Gastroesophageal sphincter (tissue), 3 donors: ENCODE results near the gene EFHC1.

Experiments used
- EP300 ChIP-seq: sonication (generic); formaldehyde crosslinking; IDR thresholded peaks from one replicate; pipeline ENCODE4 v1.6.1; 2017; ENCODE audit warnings: antibody characterized with exemption, mild to moderate bottlenecking
- POLR2A ChIP-seq, 2 donors: fragments of 450-650 bp; IDR thresholded peaks; one replicate each; pipeline ENCODE4 v1.6.1; 2017; ENCODE audit warnings: antibody characterized with exemption in 2 of 2, mild to moderate bottlenecking in 2 of 2, moderate library complexity in 1 of 2
- TF ChIP-seq, protein P1 (sequence below), 4 experiments: fragments of 200-600 bp in 2 of 4; fragments of 450-650 bp in 2 of 4; sonication (generic) in 1 of 4; IDR thresholded peaks; one replicate each; pipeline ENCODE4 v1.5.1; 2017 to 2019; ENCODE audit warnings: antibody characterized with exemption in 4 of 4, mild to moderate bottlenecking in 2 of 4, moderate library complexity in 2 of 4

GRCh38 chr6:52566201-52566600 is 146.1 kb downstream of the EFHC1 start:
- TF ChIP-seq, protein P1, sequence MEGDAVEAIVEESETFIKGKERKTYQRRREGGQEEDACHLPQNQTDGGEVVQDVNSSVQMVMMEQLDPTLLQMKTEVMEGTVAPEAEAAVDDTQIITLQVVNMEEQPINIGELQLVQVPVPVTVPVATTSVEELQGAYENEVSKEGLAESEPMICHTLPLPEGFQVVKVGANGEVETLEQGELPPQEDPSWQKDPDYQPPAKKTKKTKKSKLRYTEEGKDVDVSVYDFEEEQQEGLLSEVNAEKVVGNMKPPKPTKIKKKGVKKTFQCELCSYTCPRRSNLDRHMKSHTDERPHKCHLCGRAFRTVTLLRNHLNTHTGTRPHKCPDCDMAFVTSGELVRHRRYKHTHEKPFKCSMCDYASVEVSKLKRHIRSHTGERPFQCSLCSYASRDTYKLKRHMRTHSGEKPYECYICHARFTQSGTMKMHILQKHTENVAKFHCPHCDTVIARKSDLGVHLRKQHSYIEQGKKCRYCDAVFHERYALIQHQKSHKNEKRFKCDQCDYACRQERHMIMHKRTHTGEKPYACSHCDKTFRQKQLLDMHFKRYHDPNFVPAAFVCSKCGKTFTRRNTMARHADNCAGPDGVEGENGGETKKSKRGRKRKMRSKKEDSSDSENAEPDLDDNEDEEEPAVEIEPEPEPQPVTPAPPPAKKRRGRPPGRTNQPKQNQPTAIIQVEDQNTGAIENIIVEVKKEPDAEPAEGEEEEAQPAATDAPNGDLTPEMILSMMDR (IDR thresholded peaks at IDR 0.05): no peak
- TF ChIP-seq POLR2A (IDR thresholded peaks at IDR 0.05) (no peak), EP300 (no peak)
